NCI-H446 treated with DMSO at 0.1 percent for 48 hours (cell line): Measurements from ENCODE around the gene B3GALT6.

ENCODE experiments used
- DNase-seq: peaks from one replicate; lab custom pipeline; 2025; lab: John Stamatoyannopoulos, UW

The B3GALT6 gene

GRCh38 chr1:1200876-1201810 is 30.9 kb upstream of the B3GALT6 start:
- no peak for DNase-seq

- no peak for DNase-seq
These were observed 29.0 kb upstream of the B3GALT6 start for GRCh38 chr1:1202831-1203560.

- no peak for DNase-seq
These were observed 28.2 kb upstream of the B3GALT6 start for GRCh38 chr1:1203561-1204424.

GRCh38 chr1:1204425-1204920 is 27.6 kb upstream of the B3GALT6 start:
- no peak for DNase-seq

GRCh38 chr1:1204998-1205768 is 26.9 kb upstream of the B3GALT6 start:
- DNase-seq = no peak

GRCh38 chr1:1205769-1206375 is 26.2 kb upstream of the B3GALT6 start:
- DNase-seq = no peak

- no peak for DNase-seq
These were observed 25.6 kb upstream of the B3GALT6 start, which contains the start of gene TNFRSF18 for GRCh38 chr1:1206376-1206965. TSS of gene TNFRSF18 (minus strand) at chr1:1206592. CDS start at chr1:1206571, 21 bp downstream.

GRCh38 chr1:1206966-1207531 is 25.0 kb upstream of the B3GALT6 start:
- DNase-seq = no peak

- DNase-seq = no peak
These were observed 24.5 kb upstream of the B3GALT6 start for GRCh38 chr1:1207571-1207892.

- DNase-seq = no peak
These were observed 23.2 kb upstream of the B3GALT6 start for GRCh38 chr1:1208713-1209433.

- DNase-seq = no peak
These were observed 21.1 kb upstream of the B3GALT6 start for GRCh38 chr1:1210726-1211540.

GRCh38 chr1:1211541-1212441 is 20.2 kb upstream of the B3GALT6 start:
- no peak for DNase-seq

GRCh38 chr1:1212780-1213344 is 19.2 kb upstream of the B3GALT6 start:
- no peak for DNase-seq

GRCh38 chr1:1213345-1214265 is 18.4 kb upstream of the B3GALT6 start, which contains the start of gene TNFRSF4:
TSS of gene TNFRSF4 (minus strand) at chr1:1214153. CDS start at chr1:1214127, 26 bp downstream.
- DNase-seq = no peak

GRCh38 chr1:1215080-1215676 is 16.9 kb upstream of the B3GALT6 start:
- no peak for DNase-seq
